CD14-positive monocyte (primary cell): Measurements from ENCODE around the gene SCYGR1. TPM values are rescaled to one million over a fixed set of nuclear protein-coding genes. Genes with fewer than 3 reads are reported as not detected.
A peak's percentile ranks its signal among the peaks of the same experiment; 100 is the strongest.

Experiments
- DNase-seq, 3 donors: peaks; one replicate each; pipeline ENCODE4 v3.0.0-alpha.2; 2011 to 2022
- H2AFZ ChIP-seq: 2 replicates; pipeline ENCODE4 v1.6.0; 2012; ENCODE audit warnings: mild to moderate bottlenecking, low read depth, low read length, inconsistent platforms; ENCODE audit not compliant: insufficient read depth, poor library complexity, severe bottlenecking
- H3K27ac ChIP-seq, 2 donors: 1 replicate in 1 of 2; 2 replicates in 1 of 2; pipeline ENCODE4 v1.5.1; 2012 to 2013; ENCODE audit warnings: low read length in 2 of 2, control low read depth in 1 of 2, inconsistent platforms in 1 of 2, low read depth in 1 of 2, mild to moderate bottlenecking in 1 of 2
- H3K27me3 ChIP-seq, 2 donors: one replicate each; pipeline versions ENCODE4 v1.6.0 to v1.6.1; 2011 to 2013; ENCODE audit warnings: low read length in 2 of 2; ENCODE audit not compliant: control insufficient read depth in 2 of 2, insufficient read depth in 2 of 2
- H3K36me3 ChIP-seq, 2 donors: replicated peaks in 1 of 2; 1 replicate in 1 of 2; 2 replicates in 1 of 2; pipeline versions ENCODE4 v1.5.1 to v1.6.1; 2012 to 2013; ENCODE audit warnings: low read length in 2 of 2, control low read depth in 1 of 2, inconsistent platforms in 1 of 2, mild to moderate bottlenecking in 1 of 2; ENCODE audit not compliant: insufficient read depth in 2 of 2, control insufficient read depth in 1 of 2
- H3K4me1 ChIP-seq, 2 donors: 1 replicate in 1 of 2; 2 replicates in 1 of 2; pipeline versions ENCODE4 v1.5.1 to v1.6.1; 2012 to 2013; ENCODE audit warnings: low read length in 2 of 2, control low read depth in 1 of 2, inconsistent platforms in 1 of 2, mild to moderate bottlenecking in 1 of 2, moderate library complexity in 1 of 2; ENCODE audit not compliant: insufficient read depth in 2 of 2, control insufficient read depth in 1 of 2
- H3K4me2 ChIP-seq: replicated peaks from 2 replicates; pipeline ENCODE3; 2012; ENCODE audit warnings: low read length, moderate library complexity, mild to moderate bottlenecking; ENCODE audit not compliant: poor library complexity, severe bottlenecking; ENCODE audit errors: extremely low read depth
- H3K4me3 ChIP-seq, 3 experiments: fragments of 200-600 bp in 1 of 3; sonication (generic) in 1 of 3; replicated peaks in 1 of 3; 1 replicate in 2 of 3; 2 replicates in 1 of 3; pipeline ENCODE4 v1.5.1; 2011 to 2013; ENCODE audit warnings: low read length in 3 of 3, mild to moderate bottlenecking in 3 of 3, control low read depth in 2 of 3, low read depth in 2 of 3, inconsistent platforms in 1 of 3, moderate library complexity in 1 of 3
- H3K79me2 ChIP-seq: 2 replicates; pipeline ENCODE4 v1.6.0; 2012; ENCODE audit warnings: mild to moderate bottlenecking, control low read depth, inconsistent platforms, low read length, moderate library complexity; ENCODE audit not compliant: insufficient read depth
- H3K9ac ChIP-seq: 2 replicates; pipeline ENCODE4 v1.6.0; 2017; ENCODE audit warnings: low read length, mild to moderate bottlenecking; ENCODE audit not compliant: insufficient read depth, poor library complexity, severe bottlenecking
- H3K9me3 ChIP-seq, 2 donors: replicated peaks in 1 of 2; 1 replicate in 1 of 2; 2 replicates in 1 of 2; pipeline versions ENCODE4 v1.5.1 to v1.6.1; 2012 to 2013; ENCODE audit warnings: low read length in 2 of 2, control low read depth in 1 of 2; ENCODE audit not compliant: control insufficient read depth in 1 of 2, insufficient read depth in 1 of 2
- H4K20me1 ChIP-seq: 2 replicates; pipeline ENCODE4 v1.6.0; 2012; ENCODE audit warnings: mild to moderate bottlenecking, low read length, control low read depth, moderate library complexity; ENCODE audit not compliant: insufficient read depth
- H3K27ac Mint-ChIP-seq, 7 donors: one replicate each; pipeline ENCODE4 v1.8.0; 2020; ENCODE audit warnings: mild to moderate bottlenecking in 7 of 7, mixed read lengths in 7 of 7, moderate library complexity in 6 of 7, inconsistent platforms in 2 of 7
- H3K27me3 Mint-ChIP-seq, 3 donors: one replicate each; pipeline ENCODE4 v1.8.0; 2021 to 2022; ENCODE audit warnings: low read depth in 3 of 3, mild to moderate bottlenecking in 3 of 3, mixed read lengths in 3 of 3, moderate library complexity in 3 of 3, inconsistent platforms in 1 of 3
- H3K36me3 Mint-ChIP-seq, 2 donors: one replicate each; pipeline ENCODE4 v1.8.0; 2020; ENCODE audit warnings: mixed read lengths in 2 of 2, inconsistent platforms in 1 of 2, mild to moderate bottlenecking in 1 of 2
- H3K4me1 Mint-ChIP-seq: one replicate; pipeline ENCODE4 v1.8.0; 2020; ENCODE audit warnings: mild to moderate bottlenecking, mixed read lengths
- H3K4me3 Mint-ChIP-seq, 2 donors: one replicate each; pipeline ENCODE4 v1.8.0; 2020; ENCODE audit warnings: mild to moderate bottlenecking in 2 of 2, mixed read lengths in 2 of 2, moderate library complexity in 1 of 2
- H3K9me3 Mint-ChIP-seq, 7 donors: one replicate each; pipeline ENCODE4 v1.8.0; 2020 to 2022; ENCODE audit warnings: mixed read lengths in 7 of 7, mild to moderate bottlenecking in 6 of 7, moderate library complexity in 6 of 7, inconsistent platforms in 2 of 7
- WGBS: methylation state at CpG from one replicate; pipeline ENCODE4 v1.1.5; 2013; ENCODE audit warnings: missing lambda C conversion rate; ENCODE audit not compliant: insufficient coverage; 5-methylcytosine and 5-hydroxymethylcytosine counted together
- intact Hi-C, 2 donors: fragments of 100-400 bp; cut with micrococcal nuclease; formaldehyde crosslinking; loops; one replicate each; pipeline versions ENCODE4 v1.15.0 to v1.15.1; 2023
- polyA plus RNA-seq, 3 donors: library from polyadenylated mRNA; depleted of rRNA in 1 of 3; unstranded in 2 of 3; stranded (reverse) in 1 of 3; fragments of 300-500 nt in 2 of 3; fragments of >200 nt in 1 of 3; fragmentation: Illumina TruSeq in 2 of 3; gene quantifications; 1 replicate in 2 of 3; 2 replicates in 1 of 3; pipeline ENCODE4 v1.2.3, GENCODE V29; 2012 to 2021
- TF ChIP-seq, protein P1 (sequence below): fragments of 200-600 bp; IDR thresholded peaks from one replicate; pipeline ENCODE4 v1.8.0; 2022; ENCODE audit warnings: antibody characterized with exemption, mild to moderate bottlenecking

The SCYGR1 gene
- polyA plus RNA-seq, 3 donors, result not detected

DNA sequence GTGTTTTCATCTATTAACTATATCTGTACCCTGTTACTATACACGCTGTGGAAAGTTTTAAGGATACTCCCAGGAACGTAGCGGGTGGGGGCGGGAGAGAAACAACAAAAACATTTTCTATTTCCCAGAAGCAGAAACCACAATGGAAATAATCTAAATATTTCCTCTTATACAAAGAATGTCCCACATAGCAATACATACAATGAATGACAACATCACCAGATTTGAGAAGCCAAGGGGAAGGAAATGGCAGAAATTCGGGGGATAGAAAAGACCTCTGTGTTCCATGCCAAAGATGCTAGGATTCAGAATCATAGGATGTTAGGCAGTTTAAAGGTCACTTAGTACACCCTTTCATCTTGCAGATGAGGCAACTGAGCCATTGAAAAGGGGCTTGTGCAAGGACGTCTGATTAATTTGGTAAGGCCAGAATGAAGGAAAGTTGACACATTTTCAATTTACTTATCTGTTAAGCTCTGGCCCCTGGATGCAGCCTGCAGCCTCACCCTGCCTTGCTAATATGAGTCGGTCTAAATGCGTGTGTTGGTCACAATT is 41.1 kb upstream of the SCYGR1 start:
- Mint-ChIP-seq H3K4me3 (no peak overlapping the region), H3K27ac (no peak overlapping the region), H3K9me3 (peaks cover 10 to 20% (median 18%) of the 10 kb centered on the region in 7 donors), H3K27me3 (peaks cover 0 to 6% (median 2%) of the 10 kb centered on the region in 3 donors), H3K36me3 (peaks cover 9 to 13% of the 10 kb centered on the region in 2 donors), H3K4me1 (peaks cover 26% of the 10 kb centered on the region)
- no peak for DNase-seq
- Histone ChIP-seq H3K27me3 (no peaks in the 10 kb centered on the region), H3K4me3 (peak overlapping the region in 1 of 3 experiments; percentile 21), H3K27ac (peak overlapping the region in 1 of 2 donors; percentile 47), H3K4me1 (peaks cover 19 to 50% of the 10 kb centered on the region in 2 donors), H3K79me2 (no peaks in the 10 kb centered on the region), H2AFZ (no peak overlapping the region), H3K4me2 (peak overlapping the region; percentile 17), H3K9ac (no peak overlapping the region), H3K36me3 (no peaks in the 10 kb centered on the region), H3K9me3 (peaks cover 8 to 10% of the 10 kb centered on the region in 2 donors), H4K20me1 (no peaks in the 10 kb centered on the region)
- TF ChIP-seq, protein P1, sequence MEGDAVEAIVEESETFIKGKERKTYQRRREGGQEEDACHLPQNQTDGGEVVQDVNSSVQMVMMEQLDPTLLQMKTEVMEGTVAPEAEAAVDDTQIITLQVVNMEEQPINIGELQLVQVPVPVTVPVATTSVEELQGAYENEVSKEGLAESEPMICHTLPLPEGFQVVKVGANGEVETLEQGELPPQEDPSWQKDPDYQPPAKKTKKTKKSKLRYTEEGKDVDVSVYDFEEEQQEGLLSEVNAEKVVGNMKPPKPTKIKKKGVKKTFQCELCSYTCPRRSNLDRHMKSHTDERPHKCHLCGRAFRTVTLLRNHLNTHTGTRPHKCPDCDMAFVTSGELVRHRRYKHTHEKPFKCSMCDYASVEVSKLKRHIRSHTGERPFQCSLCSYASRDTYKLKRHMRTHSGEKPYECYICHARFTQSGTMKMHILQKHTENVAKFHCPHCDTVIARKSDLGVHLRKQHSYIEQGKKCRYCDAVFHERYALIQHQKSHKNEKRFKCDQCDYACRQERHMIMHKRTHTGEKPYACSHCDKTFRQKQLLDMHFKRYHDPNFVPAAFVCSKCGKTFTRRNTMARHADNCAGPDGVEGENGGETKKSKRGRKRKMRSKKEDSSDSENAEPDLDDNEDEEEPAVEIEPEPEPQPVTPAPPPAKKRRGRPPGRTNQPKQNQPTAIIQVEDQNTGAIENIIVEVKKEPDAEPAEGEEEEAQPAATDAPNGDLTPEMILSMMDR, result no peak
- intact Hi-C loops, result no loop called here
- 86% methylated on average over 4 of the region's 8 CpGs for WGBS

DNA sequence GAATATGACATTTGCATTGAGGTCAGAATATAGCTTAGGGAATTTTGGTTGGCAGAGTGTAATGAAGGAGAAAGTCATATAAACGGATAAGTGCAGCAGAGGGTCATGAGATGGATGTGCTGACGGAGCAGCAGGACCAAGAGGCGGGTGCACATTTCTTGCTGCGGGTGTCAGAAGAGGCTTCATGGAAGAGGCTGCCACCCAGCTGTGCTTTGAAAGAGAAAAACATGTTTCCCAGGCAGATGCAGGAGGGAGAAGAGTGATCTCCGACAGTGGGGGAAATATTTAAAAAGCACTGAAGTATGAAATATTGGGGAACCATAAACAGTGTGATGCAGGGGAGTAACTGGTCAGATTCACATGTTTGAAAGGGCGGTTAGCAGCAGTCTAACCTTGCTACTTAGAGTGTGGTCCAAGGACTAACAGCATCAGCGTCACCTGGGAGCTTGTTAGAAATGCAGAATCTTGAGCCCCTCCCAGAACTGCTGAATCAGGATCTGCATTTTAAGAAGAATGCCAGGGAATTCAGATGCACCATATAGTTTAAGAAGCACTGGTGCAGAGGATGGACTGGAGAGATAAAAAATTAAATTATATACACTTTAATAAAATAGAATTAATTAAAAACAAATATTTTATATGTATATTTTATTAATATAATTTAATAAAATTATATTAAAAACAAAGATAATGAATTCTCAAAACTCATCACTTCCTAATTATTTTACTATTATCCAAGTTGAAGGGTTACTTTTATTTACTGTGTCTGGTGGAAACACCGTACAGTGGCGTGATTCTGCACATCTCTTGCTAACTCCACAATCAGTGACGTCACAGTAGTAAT is 36.1 kb upstream of the SCYGR1 start:
- H3K9ac ChIP-seq, result no peak overlapping the region
- H3K4me3 ChIP-seq, result no peak overlapping the region
- DNase-seq, result no peak
- WGBS, result 100% methylated on average over 6 of the region's 10 CpGs
- H3K27ac ChIP-seq, result no peak overlapping the region
- no peaks in the 10 kb centered on the region for H3K27me3 ChIP-seq
- no peaks in the 10 kb centered on the region for H3K79me2 ChIP-seq
- Mint-ChIP-seq H3K36me3 (no peaks in the 10 kb centered on the region), H3K27me3 (peaks cover 4 to 20% (median 5%) of the 10 kb centered on the region in 3 donors), H3K9me3 (peaks cover 0 to 3% (median 2%) of the 10 kb centered on the region in 7 donors), H3K27ac (peak overlapping the region in 1 of 7 donors; percentile 30), H3K4me3 (no peak overlapping the region), H3K4me1 (peaks cover 21% of the 10 kb centered on the region)
- peaks cover 8 to 32% of the 10 kb centered on the region in 2 donors for H3K4me1 ChIP-seq
- no peaks in the 10 kb centered on the region for H3K36me3 ChIP-seq
- no peak overlapping the region for H2AFZ ChIP-seq
- TF ChIP-seq, protein P1, result no peak
- no peaks in the 10 kb centered on the region for H3K9me3 ChIP-seq
- H3K4me2 ChIP-seq, result no peak overlapping the region
- intact Hi-C loops, result no loop called here
- H4K20me1 ChIP-seq, result no peaks in the 10 kb centered on the region
